HEK293 (cell line): Measurements from ENCODE around the gene FAM184A.

Source experiments
- CTCF ChIP-seq: fragments of 450-650 bp; formaldehyde crosslinking; IDR thresholded peaks from 2 replicates; pipeline ENCODE4 v1.5.1; 2016; ENCODE audit warnings: missing biosample characterization, missing genetic modification characterization
- GLI2 ChIP-seq: fragments of 450-650 bp; formaldehyde crosslinking; IDR thresholded peaks from 2 replicates; pipeline ENCODE4; 2017; ENCODE audit warnings: missing biosample characterization, missing genetic modification characterization, low read depth, borderline replicate concordance
- PATZ1 ChIP-seq: fragments of 450-650 bp; formaldehyde crosslinking; IDR thresholded peaks from 2 replicates; pipeline ENCODE4 v1.5.1; 2016; ENCODE audit warnings: missing biosample characterization, missing genetic modification characterization
- PRDM10 ChIP-seq: fragments of 450-650 bp; formaldehyde crosslinking; IDR thresholded peaks from 2 replicates; pipeline ENCODE4 v1.5.1; 2016; ENCODE audit warnings: missing biosample characterization, missing genetic modification characterization
- PRDM6 ChIP-seq: fragments of 450-650 bp; formaldehyde crosslinking; IDR thresholded peaks from 2 replicates; pipeline ENCODE4 v1.5.1; 2017; ENCODE audit warnings: missing biosample characterization, missing genetic modification characterization
- REST ChIP-seq: fragments of 450-650 bp; formaldehyde crosslinking; IDR thresholded peaks from 2 replicates; pipeline ENCODE4 v1.5.1; 2016; ENCODE audit warnings: missing biosample characterization, missing genetic modification characterization
- ZBTB17 ChIP-seq: fragments of 450-650 bp; formaldehyde crosslinking; IDR thresholded peaks from 2 replicates; pipeline ENCODE4 v1.5.1; 2016; ENCODE audit warnings: missing biosample characterization, missing genetic modification characterization
- ZBTB7A ChIP-seq: fragments of 450-650 bp; formaldehyde crosslinking; IDR thresholded peaks from 2 replicates; pipeline ENCODE4 v1.5.1; 2016; ENCODE audit warnings: low read depth, missing biosample characterization, missing genetic modification characterization
- ZNF169 ChIP-seq: fragments of 450-650 bp; formaldehyde crosslinking; IDR thresholded peaks from 2 replicates; pipeline ENCODE4 v1.5.1; 2016; ENCODE audit warnings: missing biosample characterization, missing genetic modification characterization
- ZNF501 ChIP-seq: fragments of 450-650 bp; formaldehyde crosslinking; IDR thresholded peaks from 2 replicates; pipeline ENCODE4 v1.5.1; 2016; ENCODE audit warnings: missing biosample characterization, missing genetic modification characterization

- no peak for TF ChIP-seq CTCF (tag by site-specific recombination)
- no peak for TF ChIP-seq ZBTB17 (tag by site-specific recombination)
- TF ChIP-seq ZNF501 (tag by site-specific recombination) = no peak
- TF ChIP-seq PRDM6 = no peak
- no peak for TF ChIP-seq REST
- no peak for TF ChIP-seq PATZ1
- TF ChIP-seq PRDM10 (tag by site-specific recombination) = no peak
- TF ChIP-seq GLI2 (tag by site-specific recombination) = no peak
- TF ChIP-seq ZNF169 (tag by site-specific recombination) = no peak
- TF ChIP-seq ZBTB7A = no peak
Observed at GRCh38 chr6:119100115-119100514, 21.7 kb upstream of the FAM184A start.
